GM12892 (cell line): Measurements from ENCODE around the gene PLCG2.
"Not testable (repeated sequence)": the region's sequence is repeated elsewhere in the genome, so short reads cannot be mapped to it uniquely, and the experiment has no call there.

Experiments
- DNase-seq: peaks from one replicate; pipeline ENCODE4 v3.0.0; 2011; ENCODE audit not compliant: insufficient read length
- FAIRE-seq: peaks from 2 replicates; lab custom pipeline; 2011; peaks lifted over from hg19 to GRCh38; lab: Jason Lieb, UNC
- POLR2A ChIP-seq: IDR thresholded peaks from 2 replicates; pipeline ENCODE4 v1.6.1; 2011; ENCODE audit warnings: low read depth, low read length, control low read depth
- POLR2AphosphoS5 ChIP-seq: IDR thresholded peaks from 2 replicates; pipeline ENCODE4 v1.6.1; 2011; ENCODE audit warnings: low read depth, low read length, control low read depth
- TAF1 ChIP-seq: IDR thresholded peaks from 2 replicates; pipeline ENCODE4 v1.6.1; 2011; ENCODE audit warnings: low read depth, mild to moderate bottlenecking, control low read depth, low read length, borderline replicate concordance

The PLCG2 gene

DNA sequence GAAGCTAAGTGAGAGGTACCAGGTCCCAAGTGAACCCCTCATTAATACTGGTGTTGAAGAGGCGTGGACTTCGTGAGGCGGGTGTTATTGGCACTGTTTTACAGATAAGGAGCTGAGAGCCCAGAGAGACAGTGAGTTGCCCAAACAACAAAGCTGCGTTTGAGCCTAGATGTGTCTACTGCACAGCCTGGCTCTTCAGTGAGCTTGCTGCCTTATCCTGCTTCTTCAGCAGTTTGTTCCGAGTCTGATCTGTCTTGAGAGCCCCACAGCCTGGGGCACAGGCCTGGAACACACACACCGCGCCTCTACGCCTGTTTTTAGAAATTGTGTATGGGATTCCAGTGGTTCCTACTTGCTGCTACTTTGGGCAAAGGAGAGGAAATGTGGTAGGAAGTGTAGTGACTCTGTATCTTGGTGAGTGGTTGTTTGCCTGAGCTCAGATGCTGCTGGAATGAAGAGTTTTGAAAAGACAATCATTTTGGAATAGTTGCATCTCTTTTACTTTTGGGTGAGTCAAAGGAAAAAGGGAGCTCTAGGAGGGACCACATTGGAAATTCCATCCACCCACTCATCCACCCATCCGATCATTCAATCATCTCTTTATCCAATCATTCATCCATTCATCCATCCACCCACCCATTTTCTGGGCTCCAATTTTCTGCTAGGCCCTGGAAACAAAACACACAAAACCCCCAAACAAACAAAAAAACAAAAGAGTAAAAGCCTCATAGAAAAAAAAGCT lies 22.3 kb upstream of the PLCG2 start:
- FAIRE-seq (no peak), DNase-seq (no peak)
- TF ChIP-seq TAF1 = no peak
- TF ChIP-seq POLR2A = no peak
- no peak for TF ChIP-seq POLR2AphosphoS5

DNA sequence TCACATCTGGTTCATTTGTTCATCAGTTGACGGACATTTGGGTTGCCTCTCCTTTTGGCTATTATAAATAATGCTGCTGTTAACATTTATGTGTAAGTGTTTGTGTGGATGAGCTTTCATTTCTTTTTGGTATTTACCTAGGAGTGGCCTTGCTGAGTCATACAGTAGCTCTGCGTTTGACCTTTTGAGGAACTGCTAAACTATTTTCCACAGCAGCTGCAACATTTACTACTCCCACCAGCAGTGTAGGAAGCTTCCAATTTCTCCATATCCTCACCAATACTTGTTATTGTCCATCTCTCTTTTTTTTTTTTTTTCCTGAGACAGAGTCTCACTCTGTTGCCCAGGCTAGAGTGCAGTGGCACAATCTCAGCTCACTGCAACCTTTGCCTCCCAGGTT lies 20.7 kb upstream of the PLCG2 start:
- no peak for TF ChIP-seq POLR2A
- TF ChIP-seq POLR2AphosphoS5 = no peak
- TF ChIP-seq TAF1 = no peak
- FAIRE-seq (no peak), DNase-seq (no peak)

DNA sequence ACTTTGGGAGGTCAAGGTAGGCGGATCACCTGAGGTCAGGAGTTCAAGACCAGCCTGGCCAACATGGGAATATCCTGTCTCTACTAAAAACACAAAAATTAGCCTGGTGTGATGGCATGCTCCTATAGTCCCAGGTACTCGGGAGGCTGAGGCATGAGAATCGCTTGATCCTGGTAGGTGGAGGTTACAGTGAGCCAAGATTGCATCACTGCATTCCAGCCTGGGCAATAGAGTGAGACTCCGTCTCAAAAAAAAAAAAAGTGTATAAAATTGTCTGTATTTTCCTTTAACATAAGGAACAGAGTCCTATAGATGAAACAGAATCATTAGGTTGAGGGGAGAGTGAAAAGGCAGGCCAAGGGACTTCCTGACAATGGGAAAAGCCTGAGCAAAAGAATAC lies 16.8 kb upstream of the PLCG2 start:
- DNase-seq, FAIRE-seq: not testable (repeated sequence)

DNA sequence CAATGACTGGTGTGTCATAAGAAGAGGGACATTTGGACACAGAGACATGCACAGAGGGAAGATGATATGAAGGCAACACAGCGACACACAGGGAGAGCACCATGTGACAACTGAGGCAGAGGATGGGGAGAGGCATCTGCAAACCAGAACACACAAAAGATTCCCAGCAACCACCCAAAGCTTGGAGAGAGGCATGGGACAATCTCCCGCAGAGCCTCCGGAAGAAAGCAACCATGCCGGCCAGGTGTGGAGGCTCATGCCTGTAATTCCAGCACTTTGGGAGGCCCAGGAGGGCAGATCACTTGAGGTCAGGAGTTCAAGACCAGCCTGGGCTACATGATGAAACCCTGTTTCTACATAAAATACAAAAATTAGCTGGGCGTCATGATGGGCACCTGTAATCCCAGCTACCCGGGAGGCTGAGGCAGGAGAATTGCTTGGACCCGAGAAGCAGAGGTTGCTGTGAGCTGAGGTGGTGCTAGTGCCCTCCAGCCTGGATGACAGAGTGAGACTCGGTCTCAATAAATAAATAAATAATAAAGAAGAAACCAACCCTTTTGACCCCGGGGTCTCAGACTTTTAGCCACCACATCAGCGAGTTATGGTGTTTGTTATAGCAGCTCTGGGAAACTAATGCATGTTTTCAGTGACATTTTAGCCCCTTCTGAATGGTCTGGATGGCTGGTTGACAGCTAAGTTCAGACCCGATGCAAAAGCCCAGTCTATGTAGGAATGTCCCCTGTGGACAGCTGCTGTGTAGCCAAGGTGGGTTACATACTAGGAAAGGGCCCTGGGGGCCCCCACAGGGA lies 13.8 kb upstream of the PLCG2 start:
- no peak for TF ChIP-seq TAF1
- TF ChIP-seq POLR2AphosphoS5 = no peak
- TF ChIP-seq POLR2A = no peak
- no peak for FAIRE-seq
- DNase-seq = no peak

DNA sequence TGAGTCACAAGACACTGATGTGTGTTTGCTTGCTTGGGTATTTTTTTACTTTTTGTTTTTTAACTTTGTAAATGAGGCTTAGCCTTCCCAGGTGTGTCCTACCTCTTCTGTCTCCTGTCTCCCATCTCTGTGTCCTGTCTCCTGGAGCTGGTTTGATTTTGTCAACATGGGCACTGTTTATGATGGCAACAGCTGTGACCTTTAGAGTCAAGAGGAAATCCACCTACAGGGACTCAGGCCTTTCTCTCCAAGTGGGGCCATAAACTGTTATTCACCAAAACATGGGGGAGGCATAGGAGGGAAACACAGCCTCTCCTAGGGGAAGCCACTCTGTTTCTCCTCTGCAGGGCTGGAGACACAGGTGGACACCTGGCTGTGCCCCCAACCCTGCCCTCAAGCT lies 13.1 kb upstream of the PLCG2 start:
- DNase-seq (no peak), FAIRE-seq (no peak)

DNA sequence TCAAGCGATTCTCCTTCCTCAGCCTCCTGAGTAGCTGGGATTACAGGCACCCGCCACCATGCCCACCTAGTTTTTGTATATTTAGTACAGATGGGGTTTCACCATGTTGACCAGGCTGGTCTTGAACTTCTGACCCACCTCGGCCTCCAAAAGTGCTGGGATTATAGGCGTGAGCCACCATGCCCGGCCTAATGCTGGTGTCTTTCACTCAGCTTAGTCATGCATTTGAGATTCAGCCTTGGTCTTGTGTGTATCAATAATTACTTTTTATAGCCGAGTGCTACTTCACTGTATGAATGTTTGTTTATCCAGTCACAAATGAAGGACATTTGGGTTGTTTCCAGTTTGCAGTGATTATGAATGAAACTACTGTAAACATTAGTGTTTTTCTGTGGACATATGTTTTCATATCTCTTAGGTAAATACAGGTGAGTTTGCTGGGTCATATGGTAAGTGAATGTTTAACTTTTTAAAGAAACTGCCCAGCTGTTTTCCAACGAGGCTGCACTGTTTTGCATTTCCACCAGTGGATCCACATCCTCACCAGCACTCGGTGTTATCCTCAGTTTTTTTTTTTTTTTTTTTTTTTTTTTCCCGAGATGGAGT lies 11.0 kb upstream of the PLCG2 start:
- no peak for DNase-seq
- FAIRE-seq = no peak
- TF ChIP-seq TAF1 (no peak), POLR2AphosphoS5 (no peak), POLR2A (no peak)

More for the DNA sequence above, 13.1 kb upstream of the PLCG2 start:
- TF ChIP-seq POLR2AphosphoS5 (no peak), POLR2A (no peak), TAF1 (no peak)

DNA sequence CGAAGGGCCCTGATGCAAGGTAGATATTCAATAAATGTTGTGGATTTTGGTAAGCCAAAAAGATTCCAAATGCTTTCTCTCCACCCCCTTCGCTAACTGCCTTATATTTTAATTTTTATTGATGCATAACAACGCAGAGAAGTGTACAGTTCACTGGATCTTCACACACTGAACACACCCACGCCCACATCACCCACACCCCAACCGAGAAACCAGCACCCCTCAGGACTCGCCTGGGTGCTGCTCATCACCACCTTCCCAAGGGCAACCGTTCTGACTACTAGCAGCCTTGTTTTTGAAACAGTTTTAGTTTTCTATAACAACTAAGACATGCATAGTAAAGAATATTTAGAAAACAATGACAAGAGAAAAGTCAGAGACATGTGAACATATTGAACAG lies 9.1 kb upstream of the PLCG2 start:
- no peak for TF ChIP-seq TAF1
- no peak for TF ChIP-seq POLR2A
- no peak for TF ChIP-seq POLR2AphosphoS5
- FAIRE-seq (no peak), DNase-seq (no peak)

DNA sequence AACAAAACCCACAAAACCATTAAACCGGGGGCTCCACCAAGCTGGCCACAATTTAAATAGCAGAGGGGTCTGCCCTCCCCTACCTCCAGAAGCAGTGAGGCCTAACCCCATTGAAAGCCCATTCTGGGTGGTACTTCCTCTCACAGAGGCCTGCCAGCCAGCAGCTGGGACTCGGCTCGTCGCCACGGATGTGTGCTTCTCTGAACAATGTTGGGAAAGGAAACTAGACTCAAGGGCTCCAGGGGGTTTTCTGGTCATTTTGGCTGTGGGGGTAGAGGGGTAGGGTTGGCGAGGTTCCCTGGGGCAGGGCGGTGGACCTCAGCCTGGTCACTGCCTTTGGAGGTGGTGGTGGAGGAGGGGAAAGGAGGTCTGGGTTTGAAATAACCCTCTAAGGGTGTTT lies 4.7 kb upstream of the PLCG2 start:
- FAIRE-seq (peak; percentile 5), DNase-seq (no peak)
- TF ChIP-seq TAF1 = no peak
- no peak for TF ChIP-seq POLR2A
- no peak for TF ChIP-seq POLR2AphosphoS5

DNA sequence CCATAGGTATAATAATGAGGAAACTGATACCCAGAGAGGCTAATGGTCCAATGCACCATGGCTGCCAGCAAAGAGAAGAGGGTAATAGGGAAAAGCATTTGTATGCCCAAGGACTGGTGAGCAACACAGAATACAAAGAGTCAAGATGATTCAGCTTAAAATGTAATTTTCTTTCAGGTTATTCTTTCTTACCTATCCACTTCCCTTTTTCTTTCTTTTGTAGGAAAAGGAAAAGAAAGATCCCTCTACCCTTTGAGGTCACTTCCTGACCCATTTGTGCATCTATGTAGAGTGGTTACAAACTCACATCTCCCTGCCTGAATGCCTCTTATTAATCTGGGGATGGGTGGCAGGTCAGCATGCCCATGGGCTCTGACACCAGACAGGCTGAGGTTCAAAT lies 3.5 kb upstream of the PLCG2 start:
- TF ChIP-seq POLR2AphosphoS5 (no peak), TAF1 (no peak), POLR2A (no peak)
- DNase-seq = no peak
- peak; percentile 21 for FAIRE-seq

DNA sequence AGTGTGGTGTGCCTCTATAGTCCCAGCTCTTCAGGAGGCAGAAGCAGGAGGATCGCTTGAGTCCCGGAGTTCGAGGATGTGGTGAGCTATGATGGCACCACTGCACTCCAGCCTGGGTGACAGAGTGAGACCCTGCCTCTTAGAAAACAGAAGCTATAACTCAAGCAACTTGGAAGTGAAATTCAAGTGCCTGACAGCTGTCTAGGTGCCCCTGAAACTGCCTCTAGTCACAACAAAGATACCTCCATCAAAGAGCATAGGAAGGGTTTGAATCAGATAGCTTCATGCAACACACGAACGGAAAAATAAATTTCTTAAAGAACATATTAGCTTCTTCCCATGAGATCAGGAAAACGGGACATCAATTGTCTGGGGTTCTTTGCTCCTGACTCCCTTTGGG lies 860 bp upstream of the PLCG2 start:
- no peak for TF ChIP-seq TAF1
- TF ChIP-seq POLR2AphosphoS5 = no peak
- no peak for TF ChIP-seq POLR2A
- FAIRE-seq (no peak), DNase-seq (no peak)

DNA sequence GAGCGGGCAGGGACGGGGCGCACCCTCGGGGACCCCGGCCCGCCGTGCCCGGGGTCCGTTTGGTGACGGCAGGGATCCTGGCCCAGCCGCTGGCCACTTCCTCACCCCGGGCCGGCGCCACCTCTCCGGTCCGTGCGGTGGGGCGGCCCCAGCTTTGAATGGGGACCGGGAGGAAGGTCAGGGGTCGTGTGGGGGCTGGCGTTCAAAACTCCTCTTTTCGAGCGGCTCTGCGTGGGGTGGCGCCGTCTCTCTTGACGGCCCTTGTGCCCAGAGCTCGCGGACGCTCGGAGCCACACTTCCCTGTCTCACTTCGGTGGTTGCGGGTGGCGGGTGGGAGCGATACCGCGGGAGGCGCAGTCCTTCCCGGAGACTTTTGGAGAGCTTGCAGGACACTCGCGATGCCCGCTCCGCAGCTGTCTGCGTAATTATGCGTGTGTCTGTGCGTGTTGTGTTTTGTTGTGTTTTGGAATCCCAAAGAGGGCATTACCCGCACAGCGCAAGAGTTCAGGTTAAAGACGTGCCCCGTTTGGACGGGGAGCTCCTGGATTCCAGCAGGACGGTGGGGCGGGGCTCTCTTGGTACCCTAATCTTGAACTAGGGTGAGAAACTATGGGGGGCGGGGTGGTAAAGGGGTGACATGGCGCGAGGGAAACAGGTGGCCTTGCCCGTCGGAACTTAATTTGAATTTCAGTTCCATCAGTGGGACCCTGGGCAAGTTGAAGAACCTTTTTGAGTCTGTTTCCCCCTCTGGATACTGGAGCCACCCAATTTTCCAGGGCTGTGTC lies 637 bp downstream of the PLCG2 start:
- no peak for TF ChIP-seq TAF1
- no peak for TF ChIP-seq POLR2A
- TF ChIP-seq POLR2AphosphoS5 = no peak
- DNase-seq = no peak
- FAIRE-seq = peak; percentile 51
